ENCODE results near the gene STX2.
"Not testable (repeated sequence)": the region's sequence is repeated elsewhere in the genome, so short reads cannot be mapped to it uniquely, and the experiment has no call there.

Gene STX2

DNA sequence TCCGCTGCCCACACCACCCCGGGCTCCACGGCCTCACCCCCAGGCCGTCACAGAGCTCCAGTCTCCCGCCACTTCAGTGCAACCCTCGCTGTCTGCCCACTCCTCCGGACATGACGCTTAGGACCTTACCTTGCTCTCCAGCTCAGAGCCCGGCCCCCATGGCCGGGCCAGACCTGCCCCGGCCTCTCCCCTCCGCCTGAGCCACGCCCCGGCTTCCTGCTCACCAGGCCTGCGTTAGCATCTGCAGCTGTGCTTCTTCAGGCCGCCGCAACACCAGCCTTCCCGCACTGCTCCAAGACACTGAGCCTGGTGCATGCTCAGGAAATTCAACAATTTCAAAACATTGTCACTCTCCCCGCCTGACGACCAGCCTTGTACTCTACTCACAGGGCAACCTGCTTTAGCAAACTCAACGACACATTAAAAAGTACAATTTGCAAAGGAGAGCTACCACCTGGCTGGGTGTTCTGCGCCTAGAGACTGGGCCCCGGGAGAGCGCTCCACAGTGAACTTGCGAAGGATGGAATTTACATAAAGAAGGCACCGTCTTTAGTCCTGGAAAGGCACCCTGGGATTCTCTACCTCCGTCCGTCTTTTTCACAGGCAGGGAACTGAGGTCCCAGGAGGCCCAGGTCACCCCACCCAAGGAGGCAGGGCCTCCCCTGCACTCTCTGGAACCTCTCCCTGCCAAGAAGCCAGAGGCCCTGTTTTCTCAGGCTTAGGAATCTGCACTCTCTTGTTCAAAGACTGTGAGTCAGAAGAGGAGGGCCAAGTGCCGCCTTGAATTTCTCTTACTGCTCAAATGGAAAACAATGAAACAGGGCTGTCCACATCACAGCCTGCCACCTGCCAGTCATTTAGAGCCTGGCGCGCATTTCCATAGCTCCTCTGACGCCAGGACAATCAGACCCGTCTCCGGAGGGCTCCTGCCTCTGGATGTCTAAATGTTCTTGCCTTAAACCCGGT is 51.3 kb downstream of the STX2 start:
- Mint-ChIP-seq H3K36me3 (peaks cover 38 to 49% of the 10 kb centered on the region in 2 donors), H3K4me3 (no peak overlapping the region), H3K27ac (no peak overlapping the region), H3K4me1 (no peaks in the 10 kb centered on the region), H3K27me3 (no peaks in the 10 kb centered on the region), H3K9me3 (peaks cover 7 to 10% of the 10 kb centered on the region in 2 donors)
- no peak for DNase-seq
- no peak for ATAC-seq (replicated peaks)

DNA sequence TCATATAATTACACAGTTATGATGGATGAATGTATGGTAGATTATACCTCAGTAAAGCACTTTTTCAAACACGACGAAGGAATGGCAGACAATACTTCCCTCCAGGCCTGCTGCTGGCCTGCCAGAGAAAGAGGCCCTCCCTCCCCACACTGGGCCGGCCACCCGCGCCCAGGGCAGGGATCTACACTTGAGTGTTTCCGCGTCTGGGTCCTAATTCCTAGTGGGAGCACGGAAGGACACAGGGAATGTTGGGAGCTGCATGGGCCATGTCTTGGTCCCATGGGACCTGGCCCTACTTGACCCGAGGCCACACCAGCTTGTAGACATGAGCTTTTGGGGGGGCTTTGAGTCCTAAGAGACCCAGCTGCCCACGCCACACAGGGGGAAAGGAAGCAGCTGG is 52.0 kb downstream of the STX2 start:
- Mint-ChIP-seq H3K36me3 (peaks cover 39 to 51% of the 10 kb centered on the region in 2 donors), H3K27me3 (no peaks in the 10 kb centered on the region), H3K27ac (no peak overlapping the region), H3K4me1 (no peaks in the 10 kb centered on the region), H3K4me3 (no peak overlapping the region), H3K9me3 (peaks cover 7 to 10% of the 10 kb centered on the region in 2 donors)
- no peak for ATAC-seq (replicated peaks)
- DNase-seq, result no peak

DNA sequence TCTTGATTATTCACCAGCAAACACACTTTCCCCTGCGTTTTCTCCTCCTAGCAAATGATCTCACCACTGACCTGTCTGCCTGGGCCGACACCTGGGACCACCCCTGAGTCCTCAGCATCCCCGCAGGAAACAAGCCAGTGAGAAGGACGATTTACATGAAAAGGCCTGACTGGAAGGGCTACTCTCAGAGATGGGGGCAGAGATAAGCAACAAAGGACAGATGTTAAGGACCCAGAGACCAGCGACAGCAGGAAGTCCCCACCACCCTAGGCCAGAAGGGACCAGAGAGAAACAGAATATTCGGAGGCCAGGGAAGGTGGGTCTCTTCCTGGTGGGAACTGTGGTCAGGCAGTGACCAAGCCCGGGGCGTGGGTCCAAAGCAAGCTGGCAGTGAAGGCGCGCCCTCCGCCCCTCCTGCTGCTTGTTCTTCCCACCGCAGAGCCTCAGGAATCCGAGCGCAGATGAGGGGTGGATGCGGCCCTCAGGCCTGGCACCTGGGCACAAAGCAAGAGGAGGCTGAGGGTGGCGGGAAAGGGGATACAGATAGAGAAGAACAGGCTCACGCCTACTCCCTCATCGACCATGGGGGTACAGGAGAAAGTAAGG is 55.8 kb downstream of the STX2 start:
- peaks cover 5% of the 10 kb centered on the region in 2 donors for H3K27me3 Mint-ChIP-seq
- H3K4me3 Mint-ChIP-seq, result no peak overlapping the region
- H3K9me3 Mint-ChIP-seq, result peaks cover 7 to 10% of the 10 kb centered on the region in 2 donors
- no peaks in the 10 kb centered on the region for H3K4me1 Mint-ChIP-seq
- peaks cover 42 to 57% of the 10 kb centered on the region in 2 donors for H3K36me3 Mint-ChIP-seq
- ATAC-seq (replicated peaks) (no peak), DNase-seq (no peak)
- no peak overlapping the region for H3K27ac Mint-ChIP-seq

DNA sequence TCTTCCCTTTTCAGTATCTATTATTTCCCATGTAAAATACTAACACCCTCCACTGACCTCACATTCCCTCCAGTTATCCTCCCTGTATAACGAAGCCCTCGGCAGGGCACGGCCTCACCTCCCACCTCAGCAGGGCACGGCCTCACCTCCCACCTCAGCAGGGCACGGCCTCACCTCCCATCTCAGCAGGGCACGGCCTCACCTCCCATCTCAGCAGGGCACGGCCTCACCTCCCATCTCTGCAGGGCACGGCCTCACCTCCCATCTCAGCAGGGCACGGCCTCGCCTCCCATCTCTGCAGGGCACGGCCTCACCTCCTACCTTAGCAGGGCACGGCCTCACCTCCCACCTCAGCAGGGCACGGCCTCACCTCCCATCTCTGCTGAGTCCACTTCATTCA is 56.8 kb downstream of the STX2 start:
- peaks cover 39 to 49% of the 10 kb centered on the region in 2 donors for H3K36me3 Mint-ChIP-seq
- H3K27me3 Mint-ChIP-seq, result peaks cover 13 to 15% of the 10 kb centered on the region in 2 donors
- not testable (repeated sequence) for DNase-seq; H3K4me1 Mint-ChIP-seq; H3K27ac Mint-ChIP-seq; H3K4me3 Mint-ChIP-seq; ATAC-seq (replicated peaks)
- H3K9me3 Mint-ChIP-seq, result peaks cover 7 to 10% of the 10 kb centered on the region in 2 donors

DNA sequence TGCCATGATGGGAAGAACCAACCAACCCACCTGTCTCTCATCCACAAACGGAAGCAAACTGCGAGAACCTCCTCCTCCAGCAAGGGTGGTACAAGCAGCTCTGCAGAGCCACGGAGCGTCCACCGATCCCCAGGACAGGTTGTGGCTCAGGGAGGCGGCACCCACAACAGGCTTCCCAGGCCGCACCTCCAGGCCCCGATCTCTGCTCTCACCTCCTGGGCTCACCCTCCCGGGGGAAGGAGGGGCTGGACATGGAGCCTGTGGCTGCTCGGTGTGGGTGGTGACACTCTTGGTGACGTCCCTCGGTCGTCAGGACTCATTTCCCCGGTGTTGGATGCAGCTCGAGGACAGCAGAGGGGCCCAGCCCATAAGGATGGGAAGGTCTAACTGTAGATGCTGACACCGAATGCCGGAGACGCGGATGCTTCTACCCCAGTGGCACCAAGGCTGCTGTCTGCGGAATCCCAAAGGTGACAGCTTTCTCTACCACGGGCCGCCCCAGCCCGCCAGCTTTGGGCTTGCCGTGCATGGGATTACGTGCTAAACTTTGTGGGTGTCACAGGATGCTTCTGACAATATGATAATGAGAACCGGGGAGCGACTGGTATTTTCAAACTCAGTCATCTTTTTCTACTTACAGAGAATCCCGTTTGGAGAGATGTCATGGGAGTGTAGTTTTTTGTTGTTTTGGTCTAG is 58.0 kb downstream of the STX2 start:
- no peak for ATAC-seq (replicated peaks)
- peaks cover 7 to 9% of the 10 kb centered on the region in 2 donors for H3K9me3 Mint-ChIP-seq

DNA sequence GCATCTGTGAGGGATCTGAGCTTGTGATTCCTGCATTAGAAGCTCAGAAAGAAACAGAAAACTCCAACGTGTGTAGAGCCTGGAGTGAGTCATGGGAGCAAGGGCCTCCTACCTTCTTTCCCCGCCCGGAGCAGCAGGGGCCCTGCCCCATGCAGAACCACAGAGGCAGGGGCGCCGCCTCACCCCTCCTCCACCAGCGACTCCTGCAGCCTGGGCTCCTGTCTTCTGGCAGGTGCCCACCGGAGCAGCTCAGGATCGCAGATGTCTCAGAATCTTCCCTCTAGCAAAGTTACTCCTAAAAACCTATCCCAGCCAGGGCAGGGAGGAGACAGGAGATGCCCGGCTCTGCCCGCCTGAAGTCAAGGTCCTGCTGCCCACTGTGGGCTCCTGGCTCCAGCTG is 58.7 kb downstream of the STX2 start:
- peaks cover 28 to 34% of the 10 kb centered on the region in 2 donors for H3K27me3 Mint-ChIP-seq
- peaks cover 33 to 45% of the 10 kb centered on the region in 2 donors for H3K36me3 Mint-ChIP-seq
- no peak overlapping the region for H3K4me3 Mint-ChIP-seq
- H3K4me1 Mint-ChIP-seq, result peaks cover 2 to 14% of the 10 kb centered on the region in 2 donors
- DNase-seq, result no peak
- H3K9me3 Mint-ChIP-seq, result peaks cover 7 to 9% of the 10 kb centered on the region in 2 donors
- ATAC-seq (replicated peaks), result no peak
- no peak overlapping the region for H3K27ac Mint-ChIP-seq

More for the DNA sequence above, 58.0 kb downstream of the STX2 start:
- Mint-ChIP-seq H3K27ac (no peak overlapping the region), H3K27me3 (peaks cover 21 to 27% of the 10 kb centered on the region in 2 donors), H3K4me3 (no peak overlapping the region), H3K36me3 (peaks cover 33 to 45% of the 10 kb centered on the region in 2 donors), H3K4me1 (peaks cover 2 to 7% of the 10 kb centered on the region in 2 donors)
- DNase-seq, result no peak

DNA sequence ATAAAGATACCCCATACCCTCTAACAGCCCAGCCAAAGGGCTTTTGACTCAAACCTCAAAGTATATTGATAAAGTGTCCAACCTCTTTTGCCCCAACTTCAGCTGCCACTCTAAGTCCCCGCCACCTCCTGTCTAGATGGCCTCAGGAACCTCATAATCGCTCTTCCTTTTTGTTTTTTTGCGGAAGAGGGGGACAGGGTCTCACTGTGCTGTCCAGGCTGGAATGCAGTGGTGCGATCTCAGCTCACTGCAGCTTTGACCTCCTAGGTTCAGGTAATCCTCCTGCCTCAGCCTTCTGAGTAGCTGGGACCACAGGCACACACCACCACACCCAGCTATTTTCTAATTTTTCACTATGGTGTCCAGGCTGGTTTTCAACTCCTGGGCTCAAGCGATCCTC is 60.3 kb downstream of the STX2 start:
- Mint-ChIP-seq H3K36me3 (peaks cover 20 to 30% of the 10 kb centered on the region in 2 donors), H3K4me1 (peaks cover 2 to 14% of the 10 kb centered on the region in 2 donors), H3K4me3 (no peak overlapping the region), H3K9me3 (peaks cover 0 to 2% of the 10 kb centered on the region in 2 donors), H3K27me3 (peaks cover 30 to 42% of the 10 kb centered on the region in 2 donors), H3K27ac (no peak overlapping the region)
- ATAC-seq (replicated peaks), result no peak
- DNase-seq, result no peak

DNA sequence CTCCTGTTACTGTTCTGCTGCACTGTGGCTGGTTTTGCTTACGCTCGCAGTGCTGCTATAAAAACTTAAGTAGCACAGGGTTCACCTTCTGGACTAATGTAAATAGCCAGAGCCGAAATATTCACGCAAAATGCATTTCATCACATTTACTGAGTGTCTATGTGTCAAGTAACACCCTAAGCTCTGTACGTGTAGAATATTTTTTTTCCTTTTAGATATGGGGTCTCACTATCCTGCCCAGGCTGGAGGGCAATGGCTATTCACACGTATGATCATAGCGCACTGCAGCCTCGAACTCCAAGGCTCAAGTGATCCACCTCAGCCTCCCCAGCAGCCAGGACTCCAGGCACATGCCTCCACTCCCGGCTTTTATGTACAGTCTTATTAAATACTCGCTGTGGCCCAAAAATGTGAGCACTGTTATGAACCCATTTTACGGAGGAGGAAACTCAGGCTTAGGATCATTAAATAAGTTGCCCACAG is 62.2 kb downstream of the STX2 start:
- Mint-ChIP-seq H3K36me3 (peaks cover 7 to 17% of the 10 kb centered on the region in 2 donors), H3K4me1 (peaks cover 2 to 14% of the 10 kb centered on the region in 2 donors), H3K4me3 (peak overlapping the region; percentile 63 to 65), H3K27me3 (peaks cover 43 to 61% of the 10 kb centered on the region in 2 donors), H3K27ac (no peak overlapping the region), H3K9me3 (no peaks in the 10 kb centered on the region)
- DNase-seq (no peak), ATAC-seq (replicated peaks) (no peak)

DNA sequence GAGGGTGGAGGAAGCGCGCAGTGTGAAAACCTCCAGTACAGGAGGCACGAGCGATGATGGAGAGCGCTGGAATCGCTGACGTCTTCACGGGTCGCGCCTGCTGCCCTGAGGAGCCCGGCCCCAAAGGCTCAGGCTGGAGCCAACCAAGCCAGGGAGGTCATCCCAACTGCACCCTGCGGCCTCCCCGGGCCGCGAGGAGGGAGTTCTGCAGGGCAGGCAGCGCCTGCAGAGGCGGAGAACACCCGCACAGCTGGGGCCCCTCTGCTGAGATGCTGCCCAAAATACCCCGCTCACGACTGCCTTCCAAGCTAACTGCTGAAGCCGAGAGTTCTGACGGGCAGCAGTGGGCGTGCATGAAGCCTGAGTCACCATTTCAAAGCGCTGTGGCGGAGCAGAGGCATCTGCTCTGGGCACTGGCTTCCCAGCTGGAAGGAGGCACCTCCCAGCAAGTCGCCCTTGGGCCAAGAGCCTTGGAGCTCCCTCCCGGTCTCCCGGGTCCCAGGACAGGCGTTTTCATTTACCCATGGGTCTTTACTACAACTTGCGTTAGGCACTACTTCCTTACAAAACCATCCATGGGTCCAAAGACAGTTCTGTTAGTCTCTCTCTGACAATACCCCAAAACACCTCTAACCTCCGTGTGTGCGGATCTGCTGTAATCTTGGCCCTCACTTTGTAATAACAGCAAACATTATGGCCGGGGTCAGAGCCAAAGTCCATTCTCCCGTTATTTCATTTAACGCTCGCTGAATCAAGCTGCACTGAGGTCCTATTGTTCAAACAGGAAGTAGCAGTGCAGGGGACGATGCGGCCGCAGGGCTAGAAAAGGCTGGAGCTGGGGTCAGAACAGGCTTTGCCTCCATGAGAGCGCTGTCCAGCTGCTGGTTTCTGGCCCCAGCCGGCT is 62.8 kb downstream of the STX2 start:
- Mint-ChIP-seq H3K4me1 (peaks cover 2 to 14% of the 10 kb centered on the region in 2 donors), H3K4me3 (peak overlapping the region; percentile 63 to 65), H3K27ac (no peak overlapping the region), H3K27me3 (peaks cover 50 to 68% of the 10 kb centered on the region in 2 donors), H3K9me3 (no peaks in the 10 kb centered on the region), H3K36me3 (peaks cover 6 to 16% of the 10 kb centered on the region in 2 donors)
- DNase-seq, result peak; percentile 22
- ATAC-seq (replicated peaks), result peak; percentile 85

DNA sequence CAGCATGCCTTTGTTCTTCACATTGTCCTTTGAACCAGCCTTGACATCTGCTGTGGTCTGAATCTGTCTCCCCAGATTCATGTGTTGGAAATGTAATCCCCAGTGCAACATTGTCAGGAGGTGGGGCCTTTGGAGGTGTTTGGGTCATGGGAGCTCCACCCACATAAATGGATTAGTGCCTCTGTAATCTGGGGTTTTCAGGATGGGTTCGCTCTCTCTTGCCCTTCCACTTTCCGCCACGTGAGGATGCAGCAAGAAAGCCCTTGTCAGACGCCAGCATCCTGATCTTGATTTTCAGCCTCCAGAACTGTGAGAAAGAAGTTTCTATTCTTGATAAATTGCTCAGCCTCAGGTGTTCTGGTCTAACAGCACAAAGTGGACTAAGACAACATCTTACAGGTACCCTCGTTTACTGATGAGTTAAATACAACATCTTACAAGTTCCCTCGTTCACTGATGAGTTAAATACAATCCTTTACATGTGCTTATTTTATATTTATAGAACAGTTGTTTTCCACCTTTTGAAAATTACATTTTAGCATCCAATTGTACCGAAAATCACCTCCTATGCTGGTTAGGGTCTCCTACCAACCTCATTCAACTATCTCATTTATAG is 68.5 kb downstream of the STX2 start:
- Mint-ChIP-seq H3K27me3 (peaks cover 35 to 50% of the 10 kb centered on the region in 2 donors), H3K4me1 (peaks cover 0 to 2% of the 10 kb centered on the region in 2 donors), H3K27ac (no peak overlapping the region), H3K36me3 (no peaks in the 10 kb centered on the region), H3K4me3 (no peak overlapping the region), H3K9me3 (no peaks in the 10 kb centered on the region)
- ATAC-seq (replicated peaks) (no peak), DNase-seq (no peak)

DNA sequence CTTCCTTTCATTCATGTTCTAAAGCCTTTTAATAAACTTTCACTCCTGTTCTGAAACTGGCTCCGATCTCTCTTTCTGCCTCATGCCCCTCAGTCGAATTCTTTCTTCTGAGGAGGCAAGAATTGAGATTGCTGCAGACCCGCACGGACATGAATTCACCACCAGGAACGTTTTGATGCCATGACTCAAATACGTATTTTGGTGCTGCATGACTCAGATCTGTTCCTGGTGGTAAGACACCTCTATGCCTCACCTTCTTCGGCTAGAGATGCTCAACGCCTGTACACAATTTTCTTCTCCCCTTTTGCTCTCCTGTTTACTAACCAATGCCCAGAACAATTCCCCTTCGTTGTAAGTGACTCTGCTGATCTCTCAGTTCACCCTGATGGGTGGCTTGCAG is 70.9 kb downstream of the STX2 start:
- no peaks in the 10 kb centered on the region for H3K36me3 Mint-ChIP-seq
- H3K4me3 Mint-ChIP-seq, result no peak overlapping the region
- no peak overlapping the region for H3K27ac Mint-ChIP-seq
- no peak for ATAC-seq (replicated peaks)
- H3K27me3 Mint-ChIP-seq, result peaks cover 26 to 33% of the 10 kb centered on the region in 2 donors
- no peak for DNase-seq
- no peaks in the 10 kb centered on the region for H3K9me3 Mint-ChIP-seq
- H3K4me1 Mint-ChIP-seq, result no peaks in the 10 kb centered on the region

DNA sequence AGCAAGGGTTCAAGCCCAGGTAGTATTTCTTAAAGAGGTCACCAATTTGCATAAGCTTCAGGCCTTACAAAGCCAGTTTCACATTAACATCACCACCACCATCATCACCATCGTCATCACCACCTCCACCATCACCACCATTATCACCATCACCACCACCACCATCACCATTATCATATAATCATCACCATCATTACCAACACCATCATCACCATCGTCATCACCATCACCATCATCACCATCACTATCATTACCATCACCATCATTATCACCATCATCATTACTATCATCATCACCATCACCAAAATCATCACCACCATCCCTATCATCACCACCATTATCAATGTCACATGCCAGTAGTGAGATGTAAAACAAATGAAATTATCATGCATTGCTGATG is 72.6 kb downstream of the STX2 start:
- Mint-ChIP-seq H3K4me1 (peaks cover 3 to 6% of the 10 kb centered on the region in 2 donors), H3K27ac (no peak overlapping the region), H3K9me3 (no peaks in the 10 kb centered on the region), H3K27me3 (peaks cover 25 to 26% of the 10 kb centered on the region in 2 donors), H3K36me3 (no peaks in the 10 kb centered on the region), H3K4me3 (no peak overlapping the region)
- DNase-seq, result no peak
- ATAC-seq (replicated peaks), result no peak

DNA sequence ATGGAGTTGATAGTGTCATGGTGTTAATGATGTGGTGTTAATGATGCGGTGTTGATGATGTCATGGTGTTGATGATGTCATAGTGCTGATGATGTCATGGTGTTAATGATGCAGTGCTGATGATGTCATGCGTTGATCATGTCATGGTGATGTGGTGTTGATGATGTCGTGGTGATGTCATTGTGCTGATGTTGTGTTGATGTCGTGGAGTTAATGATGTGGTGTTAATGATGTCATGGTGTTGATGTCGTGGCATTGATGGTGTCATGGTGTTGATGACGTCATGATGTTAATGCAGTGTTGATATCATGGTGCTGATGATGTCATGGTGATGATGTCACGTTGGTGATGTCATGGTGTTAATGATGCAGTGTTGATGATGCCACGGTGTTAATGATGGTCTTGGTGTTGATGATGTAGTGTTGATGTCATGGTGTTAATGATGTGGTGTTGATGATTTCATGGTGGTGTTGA is 73.8 kb downstream of the STX2 start:
- no peaks in the 10 kb centered on the region for H3K9me3 Mint-ChIP-seq
- peaks cover 0 to 2% of the 10 kb centered on the region in 2 donors for H3K36me3 Mint-ChIP-seq
- ATAC-seq (replicated peaks), result peak; percentile 1
- no peak for DNase-seq
- H3K4me1 Mint-ChIP-seq, result peaks cover 3 to 11% of the 10 kb centered on the region in 2 donors
- peaks cover 19 to 28% of the 10 kb centered on the region in 2 donors for H3K27me3 Mint-ChIP-seq
- H3K27ac Mint-ChIP-seq, result no peak overlapping the region
- no peak overlapping the region for H3K4me3 Mint-ChIP-seq

Measured in stimulated activated naive B cell treated with anti-CD40 and anti-IgM and Interleukin-4, amounts not matched to agents 10 μg/mL and 1 μg/mL and 100 μg/mL, for 72 hours (primary cell).